NCI-H774 (cell line): ENCODE data around the gene ELF1.
"Not testable (repeated sequence)": the region's sequence is repeated elsewhere in the genome, so short reads cannot be mapped to it uniquely, and the experiment has no call there.

Experiments
- DNase-seq: peaks from one replicate; lab custom pipeline; 2025; lab: John Stamatoyannopoulos, UW

ELF1 gene

DNA sequence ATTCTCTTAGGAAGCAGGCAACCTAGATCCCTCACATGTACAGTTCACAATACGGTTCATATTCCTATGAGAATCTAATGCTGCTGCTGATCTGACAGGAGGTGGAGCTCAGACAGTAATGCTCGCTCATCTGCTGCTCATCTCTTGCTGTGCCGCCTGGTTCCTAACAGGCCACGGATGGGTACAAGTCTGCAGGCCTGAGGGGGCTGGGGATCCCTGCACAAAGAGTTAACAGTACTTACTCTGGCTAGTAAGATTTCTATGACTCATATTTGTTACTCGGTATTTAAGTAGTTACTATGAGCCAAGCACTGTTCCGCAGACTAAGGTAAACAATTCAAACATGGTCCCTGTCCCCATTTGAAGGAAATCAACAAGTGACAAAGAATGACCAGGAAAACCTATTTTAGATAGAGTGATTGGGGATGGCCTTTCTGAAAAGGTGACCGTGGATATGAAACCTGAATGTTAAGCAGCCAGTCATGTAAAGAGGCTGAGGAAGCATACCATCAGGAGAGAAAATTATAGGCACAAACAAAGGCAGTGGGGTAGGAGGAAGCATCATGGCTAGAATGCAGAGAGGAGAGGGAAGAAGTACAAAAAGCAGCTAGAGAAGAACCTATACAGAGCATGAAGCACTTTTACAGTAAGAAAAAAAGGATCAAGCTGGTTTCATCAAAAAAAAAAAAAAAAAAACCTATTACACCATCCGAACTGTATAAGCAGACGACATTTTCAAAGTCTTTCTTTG, 21.6 kb upstream of the ELF1 start:
- no peak for DNase-seq

DNA sequence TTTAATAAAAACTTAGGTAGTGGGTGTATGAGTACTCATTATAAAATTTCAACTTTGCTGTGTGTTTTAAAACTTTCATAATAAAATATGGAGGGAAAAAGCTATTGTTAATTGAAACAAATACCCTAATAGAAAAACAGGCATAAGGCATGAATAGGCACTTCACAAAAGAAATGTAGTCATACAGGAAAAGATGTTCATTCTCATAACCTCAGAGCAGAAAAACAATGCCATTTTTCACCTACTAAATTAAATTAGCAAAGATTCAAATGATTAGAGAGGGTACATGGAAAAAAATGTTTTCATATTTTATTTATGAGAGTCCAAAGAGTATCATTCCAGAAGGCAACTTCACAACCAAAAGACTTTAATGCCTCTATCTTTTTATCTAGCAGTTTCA, 20.6 kb upstream of the ELF1 start:
- DNase-seq: no peak

DNA sequence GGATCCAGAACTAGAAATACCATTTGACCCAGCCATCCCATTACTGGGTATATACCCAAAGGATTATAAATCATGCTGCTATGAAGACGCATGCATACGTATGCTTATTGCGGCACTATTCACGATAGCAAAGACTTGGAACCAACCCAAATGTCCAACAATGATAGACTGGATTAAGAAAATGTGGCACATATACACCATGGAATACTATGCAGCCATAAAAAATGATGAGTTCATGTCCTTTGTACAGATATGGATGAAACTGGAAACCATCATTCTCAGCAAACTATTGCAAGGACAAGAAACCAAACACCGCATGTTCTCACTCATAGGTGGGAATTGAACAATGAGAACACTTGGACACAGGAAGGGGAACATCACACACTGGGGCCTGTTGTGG, 17.4 kb upstream of the ELF1 start:
- not testable (repeated sequence) for DNase-seq

DNA sequence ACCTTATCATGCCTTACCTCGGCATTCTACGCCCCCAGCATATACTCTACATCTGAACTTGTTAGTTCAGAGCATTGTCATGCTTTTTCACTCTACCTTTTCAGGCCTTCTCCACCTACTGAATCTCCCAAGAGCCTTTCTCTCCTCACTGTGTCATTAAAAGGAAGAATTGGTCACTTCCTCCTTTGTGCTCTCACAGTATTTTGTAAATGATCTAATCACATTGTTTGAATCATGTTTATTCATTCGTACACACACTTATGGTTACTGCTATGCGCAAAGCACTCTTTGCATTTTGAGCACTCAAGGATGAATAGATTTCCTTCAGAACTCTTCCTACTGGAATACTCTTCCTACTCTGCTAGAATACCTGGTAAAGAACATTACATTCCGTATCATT, 15.8 kb upstream of the ELF1 start:
- DNase-seq: no peak

DNA sequence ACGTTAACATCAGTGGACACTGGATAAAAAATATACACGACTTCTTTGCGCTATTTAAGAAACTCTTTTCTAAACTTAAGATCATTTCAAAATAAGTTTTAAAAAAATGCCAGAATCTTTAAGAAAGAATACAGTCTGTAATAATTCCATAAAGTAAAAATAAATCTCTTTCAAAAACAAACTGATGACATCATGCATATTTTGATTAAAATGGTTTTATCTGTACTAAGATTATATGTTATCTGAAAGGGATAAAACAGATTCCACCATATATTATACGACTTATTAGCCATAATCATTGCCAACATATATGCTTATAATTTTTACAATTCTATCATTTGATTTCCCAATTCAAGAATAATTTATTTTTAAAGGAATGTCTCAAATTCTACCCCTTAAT, 15.3 kb upstream of the ELF1 start:
- DNase-seq: no peak

DNA sequence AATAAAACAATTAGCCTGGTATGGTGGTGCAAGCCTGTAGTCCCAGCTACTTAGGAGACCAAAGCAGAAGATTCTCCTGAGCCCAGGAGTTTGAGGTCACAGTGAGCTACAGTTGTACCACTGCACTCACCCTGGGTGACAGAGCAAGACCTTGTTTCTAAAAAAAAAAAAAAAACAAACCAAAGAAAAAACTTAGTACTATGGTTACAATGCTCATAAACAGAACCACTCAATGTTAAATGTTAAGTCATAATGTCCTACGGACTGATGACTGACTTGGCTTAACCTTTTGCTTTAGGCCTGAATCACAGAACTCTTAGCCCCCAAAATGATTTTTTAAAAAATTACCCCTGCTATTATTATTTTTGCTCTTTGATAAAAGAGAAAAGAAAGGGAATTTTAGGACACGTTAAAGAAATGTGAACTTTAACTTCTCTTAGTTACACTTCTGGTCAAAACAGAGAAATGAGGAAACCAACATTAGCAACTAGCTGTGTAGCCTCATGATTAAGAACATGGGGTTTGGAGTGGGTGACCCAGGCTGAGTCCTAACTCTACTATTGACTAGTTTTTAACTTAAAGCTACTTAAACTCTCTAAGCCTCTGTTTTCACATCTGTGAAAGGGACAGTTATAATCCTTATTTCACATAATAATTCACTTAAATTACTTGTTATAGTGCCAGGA, 13.7 kb upstream of the ELF1 start:
- DNase-seq: no peak

DNA sequence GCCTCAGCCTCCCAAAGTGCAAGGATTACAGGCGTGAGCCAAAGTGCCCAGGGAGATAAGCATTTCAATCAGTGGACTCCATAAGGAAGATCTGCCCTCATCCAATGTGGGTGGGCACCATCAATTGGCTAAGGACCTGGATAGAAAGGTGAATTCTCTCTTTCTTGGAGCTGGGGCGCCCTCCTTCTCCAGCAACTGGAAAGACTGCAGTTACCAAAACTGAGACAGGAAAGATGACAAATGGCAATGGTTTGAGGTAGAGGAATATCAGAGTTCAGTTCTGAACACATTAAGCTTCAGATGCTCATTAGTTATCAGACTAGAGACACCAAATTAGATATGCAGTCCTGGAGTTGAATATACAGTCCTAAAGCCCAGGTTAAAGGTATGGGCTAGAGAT, 10.5 kb upstream of the ELF1 start:
- DNase-seq: no peak

DNA sequence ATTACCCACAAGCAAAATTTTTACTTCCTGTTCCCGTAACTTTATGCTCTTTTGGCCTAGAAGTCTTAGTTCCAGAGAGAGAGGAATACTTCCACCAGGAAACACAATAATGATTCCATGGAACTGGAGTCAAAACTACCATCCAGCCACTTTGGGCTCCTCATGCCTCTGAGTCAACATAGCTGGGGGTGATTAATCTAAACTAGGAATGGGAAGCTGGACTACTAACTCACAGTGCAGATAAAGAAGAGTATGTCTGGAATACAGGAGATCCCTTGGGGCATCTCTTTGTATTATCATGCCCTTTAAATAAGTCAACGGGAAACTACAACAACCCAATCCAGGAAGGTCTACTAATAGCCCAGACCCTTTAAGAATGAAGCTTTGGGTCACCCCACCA, 8.9 kb upstream of the ELF1 start:
- DNase-seq: no peak

DNA sequence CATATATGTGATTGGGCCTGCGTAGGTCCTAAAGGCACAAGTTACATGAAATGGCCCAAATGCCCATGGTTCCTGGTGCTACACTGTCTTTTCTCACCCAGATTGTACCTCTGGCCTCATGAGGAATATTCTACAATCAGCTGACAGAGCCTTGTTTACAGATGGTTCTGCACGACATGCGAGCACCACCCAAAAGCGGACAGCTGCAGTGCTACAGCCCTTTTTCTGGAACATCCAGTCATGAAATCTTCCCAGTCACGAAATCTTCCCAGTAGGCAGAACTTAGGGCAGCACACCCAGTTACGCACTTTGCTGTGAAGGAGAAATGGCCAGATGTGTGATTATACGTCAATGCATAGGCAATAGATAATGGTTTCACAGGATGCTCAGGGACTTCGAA, 7.7 kb upstream of the ELF1 start:
- no peak for DNase-seq

DNA sequence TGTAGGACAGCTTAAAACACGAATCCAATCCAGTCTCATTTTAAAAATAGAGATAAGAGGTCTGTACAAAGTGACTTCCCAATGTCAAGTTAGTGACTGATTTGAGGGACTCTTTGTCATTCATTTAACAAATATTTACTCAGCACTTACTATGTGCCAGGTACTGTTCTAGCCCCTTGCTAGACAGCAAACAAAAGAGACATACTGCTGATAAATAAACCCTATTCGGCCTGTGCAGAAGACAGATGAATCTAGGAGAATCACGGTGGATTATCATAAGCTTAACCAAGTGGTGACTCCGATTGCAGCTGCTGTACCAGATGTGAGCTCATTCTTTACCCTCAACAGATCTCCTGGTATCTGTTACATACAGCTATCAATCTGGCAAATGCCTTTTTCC, 6.4 kb upstream of the ELF1 start:
- no peak for DNase-seq

DNA sequence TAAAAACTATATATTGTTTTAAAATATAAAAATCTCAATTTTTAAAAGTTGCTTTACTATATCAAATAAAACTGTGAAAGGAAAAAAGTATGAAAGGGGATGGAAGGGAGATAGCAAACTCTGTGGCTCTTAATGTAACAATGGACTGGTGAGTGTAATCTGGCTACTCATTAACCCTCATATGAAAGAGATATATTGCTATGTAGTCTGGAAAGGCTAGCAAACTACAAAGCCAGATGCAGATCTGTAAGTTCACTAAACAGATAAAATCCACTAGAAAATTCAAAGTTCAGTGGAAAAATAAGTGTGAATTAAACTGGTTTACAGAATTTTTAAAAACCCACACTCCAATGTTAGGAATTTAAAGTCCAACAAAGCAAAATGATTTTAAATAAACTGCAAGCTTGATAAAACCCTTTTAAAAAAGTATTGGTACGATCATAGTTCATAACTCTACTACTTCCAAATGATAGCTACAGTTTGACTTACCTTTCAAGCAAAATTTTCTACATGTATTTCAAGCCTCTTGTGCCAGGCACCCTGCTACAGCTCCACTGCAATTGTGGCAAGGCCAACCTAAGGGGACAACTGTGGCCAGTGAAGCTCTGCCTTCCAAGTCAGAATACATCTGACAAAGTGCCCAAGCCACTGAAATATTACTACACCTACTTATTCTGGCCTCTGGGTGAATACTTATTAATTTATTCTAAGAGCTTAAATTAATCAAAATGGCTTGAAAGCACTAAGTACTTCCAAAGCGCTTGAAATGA, 647 bp upstream of the ELF1 start:
- no peak for DNase-seq

DNA sequence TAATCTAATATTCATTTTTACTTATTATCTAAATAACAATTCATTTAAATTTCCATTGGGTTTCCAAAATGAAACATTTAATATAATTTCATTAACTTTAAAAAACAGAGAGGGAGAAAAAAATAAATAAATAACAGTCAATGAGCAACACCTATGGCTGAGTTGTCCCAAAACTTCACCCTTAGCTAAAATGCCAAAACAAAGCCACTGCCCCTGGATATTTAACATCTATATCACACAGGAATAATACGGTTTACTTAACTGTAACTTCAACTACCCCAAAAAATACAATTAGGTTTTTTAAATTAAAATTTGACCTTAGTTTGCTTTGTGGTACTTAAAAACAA, 541 bp downstream of the ELF1 start:
- no peak for DNase-seq

DNA sequence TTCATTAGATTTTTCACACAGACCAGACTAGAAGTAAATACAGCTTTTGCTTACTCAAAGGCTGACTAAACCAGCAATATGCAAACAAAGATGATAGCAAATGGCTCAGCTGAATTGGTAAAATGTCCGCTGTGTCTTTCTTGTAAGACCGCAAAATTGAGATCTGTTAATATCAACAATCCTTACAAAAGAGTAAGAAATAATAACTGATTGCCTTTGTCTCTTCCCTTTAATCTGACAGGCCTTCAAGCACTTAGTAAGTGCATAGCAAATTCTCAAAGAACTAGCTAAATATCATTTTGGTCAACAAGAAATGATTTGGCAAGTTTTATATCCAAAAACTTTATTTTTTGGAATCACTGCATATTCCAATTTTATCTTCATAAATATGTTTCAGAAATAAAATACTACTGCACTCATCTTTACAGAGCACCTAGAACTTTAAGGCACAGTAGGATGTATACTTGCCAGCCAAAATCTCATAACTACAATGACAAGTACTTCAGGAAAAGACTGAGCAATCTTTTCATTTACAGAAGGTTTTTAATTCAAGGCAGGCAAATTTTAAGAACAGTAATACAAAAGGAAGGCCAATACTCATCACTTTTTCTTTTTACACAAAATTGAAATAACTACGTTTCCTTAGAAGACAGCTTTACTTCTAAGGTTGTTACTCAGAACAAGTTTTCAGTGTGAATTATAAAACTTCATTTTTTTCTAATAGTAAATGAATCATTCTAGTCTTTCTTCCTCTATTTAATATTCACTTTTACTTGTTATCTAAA, 1.1 kb downstream of the ELF1 start:
- peak; percentile 10 for DNase-seq

DNA sequence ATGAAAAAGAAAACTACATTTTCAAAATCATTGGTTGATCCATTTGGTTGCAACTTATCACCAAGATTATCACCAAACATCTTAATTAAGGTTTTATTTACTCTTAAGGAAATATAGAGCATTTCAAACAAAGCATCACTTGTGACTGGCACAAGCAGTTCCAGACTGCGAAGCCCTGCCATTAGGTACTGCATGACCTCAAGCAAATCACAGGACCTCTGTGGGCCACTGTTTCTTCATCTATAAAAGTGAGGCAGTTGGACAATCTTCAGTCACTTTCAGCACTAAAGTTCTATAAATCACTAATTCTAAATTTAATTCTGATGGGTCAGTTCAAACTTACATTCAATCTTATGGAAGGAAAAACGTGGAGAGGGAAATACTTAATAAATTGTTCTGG, 2.0 kb downstream of the ELF1 start:
- no peak for DNase-seq

DNA sequence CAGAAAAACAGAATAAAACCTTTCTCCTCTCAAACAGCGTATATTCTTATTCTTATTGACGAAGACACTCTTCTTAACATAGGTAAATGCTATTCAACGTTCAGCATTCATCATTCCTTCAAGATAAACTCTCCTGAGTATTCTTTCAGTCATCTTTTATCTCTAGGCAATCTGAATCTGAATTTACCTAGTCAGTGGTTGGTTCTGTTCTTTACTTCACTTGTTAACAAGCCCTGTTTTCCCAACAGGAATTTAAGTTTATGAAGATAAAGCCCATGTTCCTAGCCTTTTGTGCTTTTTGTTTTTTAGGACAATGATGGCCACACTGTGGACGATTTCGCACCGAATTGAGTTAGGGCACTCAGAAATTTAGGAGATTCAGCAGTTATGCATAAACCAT, 3.2 kb downstream of the ELF1 start:
- DNase-seq: no peak

DNA sequence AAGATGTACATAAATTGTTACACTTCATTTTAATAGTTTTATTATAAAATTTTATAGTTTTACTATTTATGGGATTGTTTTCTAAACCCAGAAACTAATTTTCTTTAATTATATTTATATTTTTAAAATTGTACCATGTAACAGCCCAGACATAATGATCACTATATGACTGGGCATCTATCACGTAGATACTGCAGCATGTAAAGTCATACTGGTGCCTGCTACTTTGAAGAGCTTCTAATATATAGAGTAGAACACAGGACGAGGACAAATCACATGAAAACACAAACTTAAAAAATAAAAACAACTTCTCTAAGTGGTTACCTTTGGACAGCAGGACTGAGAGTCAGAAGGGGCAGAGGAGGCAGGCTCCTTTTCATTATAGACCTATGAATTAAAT, 5.3 kb downstream of the ELF1 start:
- DNase-seq: no peak

DNA sequence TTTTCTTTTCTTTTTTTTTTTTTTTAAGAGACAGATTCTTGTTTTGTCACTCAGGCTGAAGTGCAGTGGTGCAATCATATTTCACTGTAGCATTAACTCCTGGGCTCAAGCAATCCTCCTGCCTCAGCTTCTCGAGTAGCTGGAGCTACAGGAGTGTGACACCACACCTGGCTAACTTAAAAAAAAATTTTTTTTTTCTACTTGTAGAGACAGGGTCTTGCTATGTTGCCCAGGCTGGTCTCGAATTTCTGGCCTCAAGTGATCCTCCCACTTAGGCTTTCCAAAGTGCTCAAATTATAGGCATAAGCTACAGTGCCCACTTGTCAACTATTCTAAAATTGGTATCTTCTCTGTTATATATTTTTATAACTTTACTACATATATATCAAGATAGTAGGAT, 6.6 kb downstream of the ELF1 start:
- no peak for DNase-seq

DNA sequence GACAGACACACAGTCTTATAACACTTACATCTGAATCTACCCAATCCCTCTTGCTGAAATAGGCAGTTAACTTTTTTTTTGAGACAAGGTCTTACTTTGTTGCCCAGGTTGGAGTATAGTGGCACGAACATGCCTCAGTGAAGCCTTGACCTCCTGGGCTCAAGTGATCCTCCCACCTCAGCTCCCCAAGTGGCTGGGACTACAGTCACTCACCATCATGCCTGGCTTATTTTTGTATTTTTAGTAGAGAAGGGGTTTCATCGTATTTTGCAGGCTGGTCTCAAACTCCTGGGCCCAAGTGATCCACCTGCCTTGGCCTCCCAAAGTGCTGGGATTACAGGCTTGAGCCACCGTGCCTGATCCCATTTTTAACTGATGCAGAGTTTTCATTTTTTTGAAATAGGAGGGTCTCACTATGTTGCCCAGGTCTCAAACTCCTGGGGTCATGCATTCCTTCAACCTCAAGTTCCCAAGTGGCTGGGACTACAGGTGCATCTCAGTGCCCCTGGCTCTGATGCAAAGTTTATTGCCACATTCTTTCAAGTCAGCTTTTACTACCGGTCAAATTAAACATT, 7.6 kb downstream of the ELF1 start:
- no peak for DNase-seq

DNA sequence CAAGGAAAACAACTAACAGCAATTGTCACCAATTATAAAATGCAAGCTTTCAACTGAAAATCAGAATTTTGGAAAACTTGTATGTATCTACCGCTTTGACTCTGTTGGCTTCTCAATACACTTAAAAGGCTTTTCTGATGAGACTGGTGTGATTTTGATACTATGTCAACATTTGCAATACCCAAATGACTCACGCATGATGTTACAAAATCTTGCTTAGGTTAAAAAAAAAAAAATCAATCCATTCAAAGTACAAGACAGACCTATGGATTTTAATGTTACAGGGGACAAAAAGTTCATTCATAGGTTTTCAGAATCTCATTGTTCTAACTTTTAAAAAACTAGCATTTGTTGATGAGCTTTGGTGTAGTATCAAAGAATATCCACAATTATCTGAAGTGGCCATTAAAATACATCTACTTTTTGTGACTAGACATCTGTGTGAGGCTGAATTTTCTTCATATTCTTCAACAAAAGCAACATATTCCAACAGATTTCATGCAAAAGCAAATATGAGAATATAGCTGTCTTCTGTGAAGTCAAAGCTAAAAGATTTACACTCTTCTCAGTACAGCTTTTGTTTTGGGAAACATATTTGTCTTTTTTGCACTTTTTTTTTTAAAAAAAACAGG, 10.7 kb downstream of the ELF1 start:
- no peak for DNase-seq

DNA sequence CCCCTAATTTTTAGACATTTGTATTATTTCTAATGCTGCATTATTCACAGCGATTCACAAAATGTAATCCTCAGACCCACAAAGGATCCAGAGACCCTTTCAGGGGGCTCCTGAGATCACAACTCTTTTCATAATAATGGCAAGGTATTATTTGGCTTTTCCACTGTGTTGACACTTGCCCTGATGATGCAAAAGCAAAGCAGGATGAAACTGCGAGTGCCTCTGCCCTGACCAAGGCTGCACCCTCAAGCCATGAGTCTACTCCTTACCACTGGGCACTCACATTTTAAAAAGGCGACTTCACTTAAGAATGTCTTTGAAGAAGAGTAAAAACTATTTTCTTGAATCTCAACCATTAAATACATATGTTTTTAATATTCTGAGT, 11.4 kb downstream of the ELF1 start:
- no peak for DNase-seq

DNA sequence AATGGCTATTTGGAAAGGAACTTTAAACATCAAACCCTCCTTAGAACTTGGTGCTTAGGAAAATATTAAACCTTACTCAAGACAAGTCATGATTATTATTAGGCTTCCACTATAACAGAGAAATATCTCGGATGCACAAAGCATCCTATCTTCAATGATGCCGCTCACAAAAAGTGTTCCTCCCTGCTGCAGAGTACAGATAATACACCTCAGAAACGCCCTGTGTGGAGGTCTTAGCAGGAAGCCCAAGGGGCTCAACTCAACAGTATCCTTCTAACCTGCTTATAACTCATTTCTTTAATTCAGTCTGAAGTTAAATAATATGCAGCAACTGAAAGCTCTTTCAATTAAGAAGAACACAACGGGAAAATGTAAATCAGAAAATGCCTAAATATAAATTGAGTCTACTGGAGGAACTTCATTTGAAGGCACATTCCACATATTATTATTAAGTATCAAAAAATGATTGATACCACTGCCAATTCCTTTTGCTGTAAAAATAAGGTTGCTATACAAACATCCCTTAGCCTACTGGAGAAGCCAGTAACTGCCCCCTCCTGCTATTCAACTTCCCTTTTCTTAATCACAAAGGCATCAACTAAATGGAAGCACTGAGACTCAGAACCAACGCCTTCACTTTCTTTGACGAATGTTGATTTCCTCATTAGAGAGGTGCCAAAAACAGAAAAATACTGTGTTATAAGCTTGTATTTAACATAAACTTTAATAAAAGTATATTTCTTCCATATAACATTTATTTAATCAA, 12.0 kb downstream of the ELF1 start:
- no peak for DNase-seq
